Epidermal melanocyte (primary cell): ENCODE measurements around the gene PLGRKT.
A peak's percentile ranks its signal among the peaks of the same experiment; 100 is the strongest.
"Not testable (repeated sequence)": the region's sequence is repeated elsewhere in the genome, so short reads cannot be mapped to it uniquely, and the experiment has no call there.

ENCODE experiments used
- DNase-seq: peaks from one replicate; pipeline ENCODE4 v3.0.0; 2011; ENCODE audit warnings: low spot score; ENCODE audit not compliant: insufficient read length

Gene PLGRKT, protein sequence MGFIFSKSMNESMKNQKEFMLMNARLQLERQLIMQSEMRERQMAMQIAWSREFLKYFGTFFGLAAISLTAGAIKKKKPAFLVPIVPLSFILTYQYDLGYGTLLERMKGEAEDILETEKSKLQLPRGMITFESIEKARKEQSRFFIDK

DNA sequence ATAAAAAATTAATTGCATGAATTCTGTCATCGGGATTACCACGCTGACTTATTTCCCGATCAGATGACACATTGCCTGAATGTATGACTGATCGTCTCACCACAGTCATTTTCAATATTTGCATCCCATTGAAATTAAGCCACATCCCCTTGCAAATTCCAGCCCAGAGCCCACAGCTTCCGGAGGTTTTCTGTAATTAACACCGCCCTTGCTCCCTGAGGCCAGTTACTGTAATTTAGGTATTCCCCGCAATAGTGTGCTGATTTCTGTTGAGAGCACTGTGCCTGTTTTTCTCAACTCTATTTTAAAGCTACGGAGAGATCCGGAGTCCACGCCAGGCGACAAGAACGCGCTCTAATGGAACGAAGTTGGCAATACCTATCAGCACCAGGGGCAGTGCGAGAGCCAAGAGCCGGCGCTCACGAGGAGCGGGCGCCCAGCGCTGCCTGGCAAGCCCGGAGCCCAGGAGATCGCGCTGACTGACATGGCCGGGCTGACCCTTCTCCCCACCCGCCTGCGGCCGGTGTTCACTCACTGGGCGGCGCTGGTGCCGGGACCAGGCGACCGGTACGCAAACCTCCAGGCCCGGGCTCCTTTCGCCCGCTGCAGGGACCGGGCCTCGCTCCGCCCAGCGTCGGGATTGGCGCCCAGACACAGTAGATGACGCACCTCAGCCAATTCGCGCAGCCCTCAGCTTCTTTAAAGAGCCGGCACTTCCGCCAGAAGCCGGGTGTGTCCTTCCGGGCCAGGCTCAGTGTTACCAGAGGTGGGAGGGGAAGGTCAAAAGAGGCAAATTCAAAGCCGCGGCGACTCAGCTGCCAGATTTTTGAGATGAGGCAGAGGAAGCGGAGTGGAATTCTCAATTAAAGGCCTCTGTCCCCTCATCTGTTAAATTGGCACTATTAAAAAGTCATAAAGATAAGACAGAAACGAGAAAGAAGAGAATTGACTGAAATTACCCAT, at the start of gene PLGRKT:
Gene PLGRKT, minus strand, starts transcription at position 672 of the 963 bp plus-strand sequence. CDS start 5,948 bp downstream, outside the sequence.
- DNase-seq = peak; percentile 42

DNA sequence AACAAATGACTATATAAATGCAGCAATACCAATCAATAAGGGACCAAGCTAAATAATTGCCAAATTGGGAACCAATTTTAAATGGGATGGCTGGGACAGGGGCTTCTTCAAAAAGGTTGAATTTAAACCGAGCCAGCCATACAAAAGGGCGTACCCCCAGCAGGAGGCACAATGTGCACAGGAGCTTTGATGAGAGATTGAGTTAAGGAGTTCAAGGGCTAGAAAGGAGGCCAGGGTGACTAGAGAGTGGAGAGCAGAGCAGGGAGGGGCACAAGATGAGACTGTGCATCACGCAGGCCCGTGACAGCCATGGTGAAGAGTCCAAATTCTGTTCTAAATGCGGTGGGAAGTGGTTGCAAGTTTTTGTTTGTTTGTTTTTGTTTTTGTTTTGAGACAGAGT, 49.3 kb upstream of the PLGRKT start:
- DNase-seq = no peak

- no peak for DNase-seq
Measured at GRCh38 chr9:5485378-5486085, 47.8 kb upstream of the PLGRKT start.

GRCh38 chr9:5483306-5483705, 45.6 kb upstream of the PLGRKT start:
- DNase-seq = no peak

DNA sequence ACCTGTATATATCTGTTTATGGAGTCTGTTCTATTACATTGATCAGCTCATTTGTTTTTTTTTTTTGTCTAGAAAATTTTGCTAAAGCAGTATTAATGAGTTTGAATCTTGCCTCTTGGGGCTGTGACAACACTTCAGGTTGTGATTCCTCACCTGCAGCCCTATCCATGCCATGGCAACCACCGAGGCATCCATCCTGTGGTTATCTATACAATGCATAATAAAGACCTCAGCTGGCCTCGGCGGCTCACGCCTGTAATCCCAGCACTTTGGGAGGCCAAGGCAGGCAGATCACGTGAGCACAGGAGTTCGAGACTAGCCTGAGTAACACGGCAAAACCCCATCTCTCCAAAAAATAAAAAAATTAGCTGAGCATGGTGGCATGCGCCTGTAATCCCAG, 44.5 kb upstream of the PLGRKT start:
- no peak for DNase-seq

DNA sequence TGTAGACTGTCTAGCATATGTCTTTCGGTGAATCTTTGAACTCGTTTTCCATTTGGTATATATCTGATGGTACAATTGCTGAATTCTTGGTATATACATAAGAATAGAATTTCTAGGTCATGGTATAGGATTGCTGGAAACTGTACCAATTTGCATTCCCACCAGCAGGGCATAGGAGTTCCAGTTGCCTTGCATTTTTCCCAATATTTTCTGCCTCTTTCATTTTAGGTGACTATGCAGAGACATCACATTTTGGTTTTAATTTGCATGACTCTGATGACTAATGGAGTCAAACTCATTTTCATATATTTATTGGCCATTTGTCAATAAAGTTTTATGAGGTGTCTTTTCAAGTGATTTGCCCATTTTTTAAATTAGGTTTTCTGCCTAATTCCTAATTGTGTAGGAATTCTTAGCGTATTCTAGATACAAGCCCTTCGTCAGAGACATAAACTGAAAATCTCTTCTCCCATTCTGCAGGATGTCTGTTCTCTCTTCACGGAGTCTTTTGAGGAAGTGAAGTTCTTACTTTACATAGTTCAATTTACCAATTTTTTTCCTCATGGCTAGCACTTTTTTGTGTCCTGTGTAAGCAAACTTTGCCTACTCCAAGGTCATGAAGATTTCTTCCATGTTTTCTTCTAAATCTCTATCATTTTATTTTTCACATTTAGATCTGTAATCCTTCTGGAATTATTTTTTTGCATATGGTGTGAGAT, 43.8 kb upstream of the PLGRKT start:
- DNase-seq = no peak

DNA sequence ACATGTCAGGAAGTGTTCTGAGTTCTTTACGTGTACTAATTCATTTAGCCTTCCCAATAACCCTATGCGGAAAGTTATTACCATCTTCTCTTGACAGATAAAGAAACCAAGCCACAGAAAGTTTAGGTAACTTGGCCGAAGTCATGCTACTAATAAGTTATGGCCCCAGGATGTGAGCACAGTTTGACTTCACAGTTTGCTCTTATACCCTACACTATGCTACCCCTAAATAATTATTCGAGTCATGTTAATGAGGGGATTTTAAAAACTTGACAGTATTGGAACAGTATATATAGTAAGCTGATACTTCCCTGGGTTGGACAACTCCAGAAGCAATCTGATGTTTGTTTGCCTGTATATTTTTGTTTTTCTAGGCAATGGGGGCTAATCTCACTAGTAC, 43.2 kb upstream of the PLGRKT start:
- DNase-seq = no peak

GRCh38 chr9:5479994-5480694, 42.4 kb upstream of the PLGRKT start:
- DNase-seq = no peak

- no peak for DNase-seq
Measured at GRCh38 chr9:5478206-5478605, 40.5 kb upstream of the PLGRKT start.

DNA sequence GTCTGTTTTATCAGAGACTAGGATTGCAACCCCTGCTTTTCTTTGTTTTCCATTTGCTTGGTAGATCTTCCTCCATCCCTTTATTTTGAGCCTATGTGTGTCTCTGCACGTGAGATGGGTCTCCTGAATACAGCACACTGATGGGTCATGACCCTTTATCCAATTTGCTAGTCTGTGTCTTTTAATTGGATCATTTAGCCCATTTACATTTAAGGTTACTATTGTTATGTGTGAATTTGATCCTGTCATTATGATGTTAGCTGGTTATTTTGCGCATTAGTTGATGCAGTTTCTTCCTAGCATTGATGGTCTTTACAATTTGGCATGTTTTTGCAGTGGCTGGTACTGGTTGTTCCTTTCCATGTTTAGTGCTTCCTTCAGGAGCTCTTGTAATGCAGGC, 37.9 kb upstream of the PLGRKT start:
- DNase-seq = not testable (repeated sequence)

GRCh38 chr9:5470816-5471215, 33.1 kb upstream of the PLGRKT start:
- no peak for DNase-seq

GRCh38 chr9:5470122-5470521, 32.4 kb upstream of the PLGRKT start:
- DNase-seq = no peak

GRCh38 chr9:5468850-5469249, 31.1 kb upstream of the PLGRKT start:
- DNase-seq = no peak

- DNase-seq = no peak
Measured at GRCh38 chr9:5466766-5467165, 29.0 kb upstream of the PLGRKT start.

- no peak for DNase-seq
Measured at GRCh38 chr9:5466005-5466404, 28.3 kb upstream of the PLGRKT start.

DNA sequence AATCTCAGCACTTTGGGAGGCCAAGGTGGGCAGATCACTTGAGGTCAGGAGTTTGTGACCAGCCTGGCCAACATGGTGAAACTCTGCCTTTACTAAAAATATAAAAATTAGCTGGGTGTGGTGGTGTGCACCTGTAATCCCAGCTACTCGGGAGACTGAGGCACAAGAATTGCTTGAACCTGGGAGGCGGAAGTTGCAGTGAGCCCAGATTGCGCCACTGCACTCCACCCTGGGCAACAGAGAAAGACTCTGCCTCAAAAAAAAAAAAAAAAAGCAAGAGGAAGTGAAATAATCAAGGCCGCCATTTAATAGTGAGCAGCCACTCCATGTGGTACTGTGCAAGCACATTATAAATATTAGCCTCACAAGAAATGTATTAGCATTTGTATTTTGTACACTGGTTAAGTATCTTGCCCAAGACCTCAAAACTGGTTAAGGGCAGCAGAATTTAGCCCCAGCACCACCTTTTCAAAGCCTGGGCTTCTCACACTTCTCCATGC, 27.2 kb upstream of the PLGRKT start:
- DNase-seq = not testable (repeated sequence)

- DNase-seq = no peak
Measured at GRCh38 chr9:5460157-5460556, 22.4 kb upstream of the PLGRKT start.

- DNase-seq = no peak
Measured at GRCh38 chr9:5459289-5459829, 21.6 kb upstream of the PLGRKT start.

DNA sequence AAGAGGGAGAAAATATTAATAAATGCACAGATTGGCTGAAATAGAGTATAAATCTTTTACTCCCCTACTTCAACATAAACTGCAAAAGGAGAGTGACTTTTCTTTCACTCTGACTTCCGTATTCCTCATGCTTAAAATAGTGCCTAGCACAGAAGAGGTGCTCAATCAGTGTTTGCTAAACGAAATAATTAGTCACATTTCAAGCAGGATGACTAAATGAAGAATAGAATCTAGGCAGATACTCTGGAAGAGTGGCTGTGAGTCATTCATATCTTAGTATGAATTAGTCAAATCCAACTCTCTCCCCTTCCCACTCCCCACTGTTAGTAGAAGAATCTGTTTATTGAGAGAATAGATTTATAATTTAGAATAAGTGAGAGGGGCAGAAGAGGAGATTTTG, 17.5 kb upstream of the PLGRKT start:
- DNase-seq = no peak

DNA sequence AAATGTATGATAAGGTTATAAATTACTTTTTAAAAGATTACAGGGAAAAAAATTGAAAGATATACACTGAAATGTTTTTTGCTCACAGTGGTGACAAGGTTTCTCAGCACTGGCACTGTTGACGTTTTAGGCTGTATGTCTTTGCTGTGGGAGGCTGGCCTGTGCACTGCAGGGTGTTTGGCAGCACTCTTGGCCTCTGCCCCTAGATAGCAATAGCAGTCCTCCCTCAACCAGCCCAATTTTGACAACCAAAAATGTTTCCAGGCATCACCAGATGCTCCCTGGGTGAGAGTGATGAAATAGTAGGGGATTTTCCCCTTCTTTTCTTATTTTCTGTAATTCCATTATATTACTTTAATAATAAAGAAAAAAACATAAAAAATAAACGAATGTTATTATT, 15.9 kb upstream of the PLGRKT start:
- no peak for DNase-seq
